Loucy (cell line): Measurements from ENCODE around the gene LIN9.

Experiments used
- CTCF ChIP-seq: fragments of 200-600 bp; sonication (generic); conservative IDR thresholded peaks from 2 replicates; pipeline ENCODE4 v1.5.1; 2014; ENCODE audit warnings: mild to moderate bottlenecking, antibody characterized with exemption, low read length
- EZH2phosphoT487 ChIP-seq: fragments of 200-600 bp; IDR thresholded peaks from 2 replicates; pipeline ENCODE4 v1.6.1; 2018; ENCODE audit warnings: antibody characterized with exemption, mild to moderate bottlenecking, moderate library complexity, borderline replicate concordance

GRCh38 chr1:226204198-226204597 lies 104.8 kb downstream of the LIN9 start:
- no peak for TF ChIP-seq CTCF
- no peak for TF ChIP-seq EZH2phosphoT487
